Measurements from ENCODE around the gene FAM124B. TPM values are rescaled to one million over a fixed set of nuclear protein-coding genes. Genes with fewer than 3 reads are reported as not detected.
A peak's percentile ranks its signal among the peaks of the same experiment; 100 is the strongest.

Gene FAM124B
- total RNA-seq, 2 experiments from 2014 or later = 0.39 to 0.40 TPM

GRCh38 chr2:224372641-224373040 lies 29.3 kb downstream of the FAM124B start:
- POLR2A ChIA-PET = no interaction called here
- CTCF ChIA-PET = interaction anchor here (1.1 to 1.5 kb wide), 3 partner anchors 9 to 279 kb away, joined by 3 to 4 read pairs (median 4); no protein-coding TSS in a partner anchor

DNA sequence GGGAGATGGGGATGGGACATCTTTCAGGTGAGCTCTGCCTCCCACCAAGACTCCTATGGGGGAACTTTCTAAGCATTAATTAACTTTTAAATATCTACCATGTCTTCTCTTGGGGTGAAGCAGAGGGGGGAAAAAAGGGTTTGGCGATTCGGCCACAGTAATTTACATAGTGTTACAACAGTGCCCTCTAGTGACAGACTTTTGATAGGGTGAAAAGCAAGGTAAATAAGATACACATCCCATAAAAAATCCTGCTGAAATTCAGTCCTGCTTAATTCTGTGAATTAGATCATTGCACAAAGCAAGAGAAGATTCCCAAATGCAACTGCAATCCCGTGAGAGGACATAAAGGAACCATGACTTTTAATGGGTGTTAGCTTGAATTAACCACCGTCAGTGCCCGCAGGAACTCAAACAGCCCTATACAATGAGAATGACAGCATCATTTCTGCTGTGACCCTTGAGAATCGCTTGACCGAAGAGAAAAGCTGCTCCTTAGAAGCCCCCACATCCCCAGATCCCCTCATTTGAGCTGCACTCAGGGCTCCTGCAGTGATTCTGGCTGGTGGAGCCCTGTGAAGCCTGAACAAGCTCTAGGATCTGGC lies 32.8 kb downstream of the FAM124B start:
- Mint-ChIP-seq H3K9me3 (no peaks in the 10 kb centered on the region), H3K4me3 (no peak overlapping the region), H3K27ac (no peak overlapping the region), H3K4me1 (ENCODE audit: low read depth) (no peaks in the 10 kb centered on the region), H3K36me3 (no peaks in the 10 kb centered on the region), H3K27me3 (no peaks in the 10 kb centered on the region)
- DNase-seq = no peak
- ChIA-PET CTCF (interaction anchor here (0.6 to 3.5 kb wide), 33 partner anchors 9 to 1397 kb away, joined by 3 to 33 read pairs (median 3); partner anchors contain the start of gene FAM124B), POLR2A (interaction anchor here (0.5 kb wide), 1 partner anchor 1397 kb away, joined by 4 read pairs; no protein-coding TSS in a partner anchor)
- intact Hi-C loops (cut with micrococcal nuclease) = loop anchor here (2.0 kb wide), 1 partner anchor 398 kb away; no protein-coding TSS in a partner anchor

More at GRCh38 chr2:224372641-224373040, 29.3 kb downstream of the FAM124B start:
- no peaks in the 10 kb centered on the region for H3K9me3 Mint-ChIP-seq
- H3K4me3 Mint-ChIP-seq = no peak overlapping the region
- no peak overlapping the region for H3K27ac Mint-ChIP-seq
- intact Hi-C loops (cut with micrococcal nuclease) = no loop called here
- H3K27me3 Mint-ChIP-seq = no peaks in the 10 kb centered on the region
- DNase-seq = no peak
- no peaks in the 10 kb centered on the region for H3K36me3 Mint-ChIP-seq
- peaks cover 3% of the 10 kb centered on the region for H3K4me1 Mint-ChIP-seq (ENCODE audit: low read depth)

DNA sequence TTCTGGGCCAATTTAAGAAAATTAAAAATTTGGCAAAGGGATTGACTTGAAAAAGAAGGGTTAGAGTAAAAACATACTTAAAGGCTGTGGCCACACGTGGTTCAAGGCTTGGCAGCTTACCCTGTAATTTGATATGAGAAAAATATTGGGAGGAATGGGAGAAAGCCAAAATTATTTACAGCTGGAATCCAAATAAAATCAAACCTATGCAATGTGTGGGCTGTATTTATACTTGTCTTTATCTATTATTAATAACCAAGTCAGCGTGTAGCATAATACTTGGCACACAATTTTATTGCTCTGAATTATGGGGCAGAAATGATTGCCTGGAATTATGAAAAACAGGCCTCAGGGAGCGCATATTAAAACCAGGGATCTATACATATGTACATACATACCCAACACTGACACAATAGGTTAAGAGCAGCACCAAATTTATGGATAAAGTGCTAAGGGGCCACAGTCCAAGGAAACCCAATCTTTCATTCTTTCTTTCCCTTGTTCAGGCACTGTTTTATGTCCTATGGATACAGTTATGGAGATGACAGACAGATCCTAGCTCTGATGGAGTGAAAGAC lies 35.6 kb downstream of the FAM124B start:
- Mint-ChIP-seq H3K4me1 (ENCODE audit: low read depth) (no peaks in the 10 kb centered on the region), H3K4me3 (no peak overlapping the region), H3K27me3 (no peaks in the 10 kb centered on the region), H3K36me3 (no peaks in the 10 kb centered on the region), H3K9me3 (no peaks in the 10 kb centered on the region), H3K27ac (no peak overlapping the region)
- intact Hi-C loops (cut with micrococcal nuclease) = no loop called here
- DNase-seq = no peak
- CTCF ChIA-PET = interaction anchor here (1.3 kb wide), 1 partner anchor 284 kb away, joined by 6 read pairs; no protein-coding TSS in a partner anchor
- POLR2A ChIA-PET = no interaction called here

- Mint-ChIP-seq H3K27me3 (no peaks in the 10 kb centered on the region), H3K9me3 (no peaks in the 10 kb centered on the region), H3K4me3 (no peak overlapping the region), H3K36me3 (no peaks in the 10 kb centered on the region), H3K27ac (no peak overlapping the region), H3K4me1 (ENCODE audit: low read depth) (no peaks in the 10 kb centered on the region)
- ChIA-PET CTCF (interaction anchor here (0.6 to 1.3 kb wide), 2 partner anchors 285 to 391 kb away, joined by 3 to 6 read pairs; no protein-coding TSS in a partner anchor), POLR2A (no interaction called here)
- no peak for DNase-seq
- intact Hi-C loops (cut with micrococcal nuclease) = no loop called here
Observed at GRCh38 chr2:224365331-224365730, 36.6 kb downstream of the FAM124B start.

- Mint-ChIP-seq H3K27ac (no peak overlapping the region), H3K27me3 (no peaks in the 10 kb centered on the region), H3K9me3 (no peaks in the 10 kb centered on the region), H3K36me3 (no peaks in the 10 kb centered on the region), H3K4me3 (no peak overlapping the region), H3K4me1 (ENCODE audit: low read depth) (no peaks in the 10 kb centered on the region)
- DNase-seq = no peak
- POLR2A ChIA-PET = no interaction called here
- intact Hi-C loops (cut with micrococcal nuclease) = no loop called here
- CTCF ChIA-PET = interaction anchor here (0.8 to 1.0 kb wide), 2 partner anchors 10 to 288 kb away, joined by 3 read pairs; no protein-coding TSS in a partner anchor
Observed at GRCh38 chr2:224363281-224363680, 38.6 kb downstream of the FAM124B start.

DNA sequence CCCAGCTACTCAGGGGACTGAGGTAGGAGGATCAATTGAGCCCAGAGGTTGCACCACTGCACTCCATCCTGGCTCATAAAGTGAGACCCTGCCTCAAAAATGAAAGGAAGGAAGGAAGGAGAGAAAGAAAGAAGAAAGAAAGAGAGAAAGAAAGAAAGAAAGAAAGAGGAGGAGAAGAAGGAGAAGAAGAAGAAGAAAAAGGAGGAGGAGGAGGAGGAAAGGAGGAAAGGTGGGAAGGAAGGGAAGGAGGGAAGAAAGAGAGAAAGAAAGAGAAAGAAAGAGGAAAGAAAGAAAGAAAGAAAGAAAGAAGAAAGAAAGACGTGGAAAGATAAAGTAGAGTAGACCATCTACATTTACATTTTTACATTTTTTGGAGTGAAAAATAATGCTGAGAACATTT lies 39.8 kb downstream of the FAM124B start:
- CTCF ChIA-PET = no interaction called here
- intact Hi-C loops (cut with micrococcal nuclease) = no loop called here
- no peaks in the 10 kb centered on the region for H3K27me3 Mint-ChIP-seq
- no peak overlapping the region for H3K4me3 Mint-ChIP-seq
- no peaks in the 10 kb centered on the region for H3K9me3 Mint-ChIP-seq
- no peak overlapping the region for H3K27ac Mint-ChIP-seq
- POLR2A ChIA-PET = no interaction called here
- no peak for DNase-seq
- H3K36me3 Mint-ChIP-seq = no peaks in the 10 kb centered on the region
- no peaks in the 10 kb centered on the region for H3K4me1 Mint-ChIP-seq (ENCODE audit: low read depth)

- intact Hi-C loops (cut with micrococcal nuclease) = no loop called here
- Mint-ChIP-seq H3K4me1 (ENCODE audit: low read depth) (no peaks in the 10 kb centered on the region), H3K9me3 (no peaks in the 10 kb centered on the region), H3K27me3 (no peaks in the 10 kb centered on the region), H3K36me3 (no peaks in the 10 kb centered on the region), H3K27ac (no peak overlapping the region), H3K4me3 (no peak overlapping the region)
- DNase-seq = no peak
- ChIA-PET CTCF (interaction anchor here (0.7 to 3.2 kb wide), 3 partner anchors 8 to 291 kb away, joined by 4 to 26 read pairs (median 20); no protein-coding TSS in a partner anchor), POLR2A (no interaction called here)
Observed at GRCh38 chr2:224360801-224361251, 41.1 kb downstream of the FAM124B start.

DNA sequence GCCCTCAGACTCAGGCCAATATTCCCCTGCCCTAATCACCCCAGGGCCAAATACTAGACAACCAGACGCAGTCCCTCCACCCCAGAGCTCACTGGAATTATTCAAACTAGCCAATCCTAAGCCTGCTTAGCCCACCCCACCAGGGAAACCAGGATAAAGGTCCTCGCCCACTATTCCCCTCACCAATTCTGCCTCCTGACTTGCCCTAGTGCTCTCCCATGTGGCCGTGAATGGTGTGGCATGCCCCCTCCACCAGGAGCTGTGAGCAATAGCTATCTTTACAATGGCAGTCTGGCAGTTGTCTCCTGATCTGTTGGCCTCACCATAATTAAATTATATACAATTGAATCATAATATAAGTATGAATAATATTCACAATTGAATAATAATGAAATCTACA lies 42.3 kb downstream of the FAM124B start:
- ChIA-PET CTCF (interaction anchor here (2.7 to 3.2 kb wide), 3 partner anchors 10 to 292 kb away, joined by 20 to 26 read pairs (median 21); no protein-coding TSS in a partner anchor), POLR2A (no interaction called here)
- no peaks in the 10 kb centered on the region for H3K36me3 Mint-ChIP-seq
- H3K9me3 Mint-ChIP-seq = no peaks in the 10 kb centered on the region
- peak; percentile 15 for DNase-seq
- no peak overlapping the region for H3K27ac Mint-ChIP-seq
- intact Hi-C loops (cut with micrococcal nuclease) = loop anchor here (5.0 to 10.0 kb wide), 3 partner anchors 88 to 1295 kb away; no protein-coding TSS in a partner anchor
- H3K4me1 Mint-ChIP-seq (ENCODE audit: low read depth) = no peaks in the 10 kb centered on the region
- H3K27me3 Mint-ChIP-seq = no peaks in the 10 kb centered on the region
- no peak overlapping the region for H3K4me3 Mint-ChIP-seq

GRCh38 chr2:224357098-224357901 lies 44.6 kb downstream of the FAM124B start:
- no peak overlapping the region for H3K27ac Mint-ChIP-seq
- peak; percentile 62 for DNase-seq
- H3K4me3 Mint-ChIP-seq = no peak overlapping the region
- no peaks in the 10 kb centered on the region for H3K9me3 Mint-ChIP-seq
- H3K27me3 Mint-ChIP-seq = peaks cover 2% of the 10 kb centered on the region
- CTCF ChIA-PET = interaction anchor here (0.7 to 3.2 kb wide), 6 partner anchors 15 to 294 kb away, joined by 3 to 26 read pairs (median 10); no protein-coding TSS in a partner anchor
- no peaks in the 10 kb centered on the region for H3K4me1 Mint-ChIP-seq (ENCODE audit: low read depth)
- POLR2A ChIA-PET = no interaction called here
- intact Hi-C loops (cut with micrococcal nuclease) = loop anchor here (1.0 to 10.0 kb wide), 7 partner anchors 90 to 1298 kb away; no protein-coding TSS in a partner anchor
- H3K36me3 Mint-ChIP-seq = no peaks in the 10 kb centered on the region

DNA sequence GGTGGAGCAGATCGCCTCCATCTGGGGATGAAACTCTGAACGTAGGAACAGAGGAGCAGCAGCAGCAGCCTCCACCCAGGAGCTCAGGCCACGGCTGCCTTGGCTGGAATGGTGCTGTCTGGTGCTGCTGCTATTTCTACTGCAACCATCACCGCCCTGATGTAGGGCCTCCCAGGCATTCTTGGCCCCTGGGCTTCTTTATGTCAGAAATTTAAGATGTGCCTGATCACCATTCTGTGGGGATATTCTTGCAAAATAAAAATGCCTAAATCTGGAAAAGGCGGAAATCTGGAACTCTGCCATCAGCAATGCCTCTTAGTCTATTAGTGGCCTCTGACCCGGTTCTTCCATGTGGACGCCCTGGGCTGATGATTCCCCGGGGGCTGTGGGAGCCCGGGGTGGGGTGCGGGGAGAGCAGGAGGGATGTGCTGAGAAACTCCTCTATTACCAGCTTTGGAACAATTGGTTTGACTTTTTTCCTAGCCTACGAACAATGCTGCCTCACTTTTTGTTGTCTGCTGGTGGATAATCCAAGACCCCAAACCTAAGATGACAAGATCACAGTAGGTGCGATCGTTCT lies 47.2 kb downstream of the FAM124B start:
- H3K27ac Mint-ChIP-seq = no peak overlapping the region
- intact Hi-C loops (cut with micrococcal nuclease) = loop anchor here (5.0 to 10.0 kb wide), 3 partner anchors 93 to 1300 kb away; no protein-coding TSS in a partner anchor
- H3K27me3 Mint-ChIP-seq = peaks cover 7% of the 10 kb centered on the region
- CTCF ChIA-PET = interaction anchor here (0.9 to 2.6 kb wide), 6 partner anchors 14 to 423 kb away, joined by 3 to 15 read pairs (median 3); no protein-coding TSS in a partner anchor
- no peaks in the 10 kb centered on the region for H3K9me3 Mint-ChIP-seq
- DNase-seq = no peak
- POLR2A ChIA-PET = no interaction called here
- no peak overlapping the region for H3K4me3 Mint-ChIP-seq
- no peaks in the 10 kb centered on the region for H3K4me1 Mint-ChIP-seq (ENCODE audit: low read depth)
- H3K36me3 Mint-ChIP-seq = no peaks in the 10 kb centered on the region

GRCh38 chr2:224350703-224351102 lies 51.2 kb downstream of the FAM124B start:
- CTCF ChIA-PET = interaction anchor here (0.9 kb wide), 1 partner anchor 300 kb away, joined by 3 read pairs; no protein-coding TSS in a partner anchor
- Mint-ChIP-seq H3K27me3 (peaks cover 18% of the 10 kb centered on the region), H3K27ac (no peak overlapping the region), H3K4me3 (no peak overlapping the region), H3K9me3 (peaks cover 4% of the 10 kb centered on the region), H3K36me3 (peaks cover 2% of the 10 kb centered on the region), H3K4me1 (ENCODE audit: low read depth) (no peaks in the 10 kb centered on the region)
- DNase-seq = no peak
- POLR2A ChIA-PET = no interaction called here
- intact Hi-C loops (cut with micrococcal nuclease) = loop anchor here (10.0 kb wide), 1 partner anchor 1304 kb away; no protein-coding TSS in a partner anchor

Measured in activated CD4-positive, alpha-beta memory T cell treated with anti-CD3 and anti-CD28 coated beads for 36 hours (primary cell).